Measurements from ENCODE around the gene GPBP1. TPM values are rescaled to one million over a fixed set of nuclear protein-coding genes. Genes with fewer than 3 reads are reported as not detected.
"Not testable (repeated sequence)": the region's sequence is repeated elsewhere in the genome, so short reads cannot be mapped to it uniquely, and the experiment has no call there.

Gene GPBP1
- total RNA-seq, 1 donor: 56.8 TPM

DNA sequence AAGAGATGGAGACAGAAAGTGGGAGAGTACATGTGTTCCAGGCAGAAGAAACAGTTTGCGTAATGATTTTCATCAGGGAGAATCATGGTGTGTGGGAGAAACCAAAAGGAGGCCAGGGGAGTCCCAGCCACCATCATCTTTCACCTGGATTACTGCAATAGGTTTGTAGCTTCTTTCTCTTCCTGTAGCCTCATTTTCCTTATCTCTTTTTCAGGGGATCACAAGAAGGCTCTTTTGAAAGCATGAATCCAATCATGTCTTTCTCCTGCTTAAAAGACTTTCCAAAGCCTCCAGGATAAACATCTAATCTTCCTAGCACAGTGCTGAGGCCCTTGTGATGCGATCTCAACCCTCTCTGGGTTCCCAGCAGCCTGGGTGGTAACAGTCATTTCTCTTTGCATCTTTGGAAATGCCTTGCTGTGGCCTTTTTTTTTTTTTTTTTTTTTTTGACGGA is 10.3 kb upstream of the GPBP1 start:
- Histone ChIP-seq H3K79me2 (ENCODE audit: insufficient read depth, low read length) (no peaks in the 10 kb centered on the region), H3K4me3 (ENCODE audit: insufficient read depth, low read length) (no peak overlapping the region), H3K27me3 (ENCODE audit: insufficient read depth, low read length) (no peaks in the 10 kb centered on the region), H2AFZ (ENCODE audit: low read length) (no peak overlapping the region), H4K20me1 (ENCODE audit: insufficient read depth, low read length) (no peaks in the 10 kb centered on the region), H3K9me3 (ENCODE audit: low read depth, low read length) (no peaks in the 10 kb centered on the region), H3K4me2 (ENCODE audit: insufficient read depth, low read length) (no peak overlapping the region), H3K27ac (ENCODE audit: low read depth, low read length) (no peak overlapping the region), H3K4me1 (ENCODE audit: insufficient read depth, low read length) (no peaks in the 10 kb centered on the region), H3K36me3 (ENCODE audit: insufficient read depth, low read length) (no peaks in the 10 kb centered on the region)
- TF ChIP-seq CTCF (IDR thresholded peaks at IDR 0.05; ENCODE audit: extremely low read depth, low read depth, low read length): no peak
- no peak for DNase-seq (ENCODE audit: insufficient read length, low spot score, missing footprints)

DNA sequence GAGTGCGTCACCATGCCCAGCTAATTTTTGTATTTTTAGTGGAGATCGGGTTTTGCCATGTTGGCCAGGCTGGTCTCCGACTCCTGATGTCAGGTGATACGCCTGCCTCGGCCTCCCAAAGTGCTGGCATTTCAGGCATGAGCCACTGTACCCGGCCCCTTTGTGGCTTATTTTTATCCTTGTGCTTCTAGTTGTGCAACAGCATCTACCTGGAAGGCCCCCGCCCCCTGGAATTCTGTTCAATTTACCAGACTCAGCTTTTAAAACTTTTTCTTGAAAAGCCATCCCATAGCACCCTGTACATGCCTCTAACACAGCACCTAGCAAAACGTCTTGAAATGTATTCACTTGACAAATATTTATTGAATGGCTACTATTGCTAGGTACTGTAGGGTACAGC is 9.7 kb upstream of the GPBP1 start:
- Histone ChIP-seq H4K20me1 (ENCODE audit: insufficient read depth, low read length) (no peaks in the 10 kb centered on the region), H3K9me3 (ENCODE audit: low read depth, low read length) (no peaks in the 10 kb centered on the region)
- DNase-seq (ENCODE audit: insufficient read length, low spot score, missing footprints): no peak

GRCh38 chr5:57165171-57165570 is 8.7 kb upstream of the GPBP1 start:
- H3K4me2 ChIP-seq (ENCODE audit: insufficient read depth, low read length); H3K79me2 ChIP-seq (ENCODE audit: insufficient read depth, low read length); H4K20me1 ChIP-seq (ENCODE audit: insufficient read depth, low read length); H3K4me1 ChIP-seq (ENCODE audit: insufficient read depth, low read length); H3K4me3 ChIP-seq (ENCODE audit: insufficient read depth, low read length); H3K27me3 ChIP-seq (ENCODE audit: insufficient read depth, low read length); DNase-seq (ENCODE audit: insufficient read length, low spot score, missing footprints); H2AFZ ChIP-seq (ENCODE audit: low read length); H3K27ac ChIP-seq (ENCODE audit: low read depth, low read length); H3K9me3 ChIP-seq (ENCODE audit: low read depth, low read length); H3K36me3 ChIP-seq (ENCODE audit: insufficient read depth, low read length): not testable (repeated sequence)

More for the DNA sequence above, 9.7 kb upstream of the GPBP1 start:
- Histone ChIP-seq H2AFZ (ENCODE audit: low read length) (no peak overlapping the region), H3K4me2 (ENCODE audit: insufficient read depth, low read length) (no peak overlapping the region), H3K27me3 (ENCODE audit: insufficient read depth, low read length) (no peaks in the 10 kb centered on the region), H3K36me3 (ENCODE audit: insufficient read depth, low read length) (no peaks in the 10 kb centered on the region), H3K4me1 (ENCODE audit: insufficient read depth, low read length) (no peaks in the 10 kb centered on the region), H3K27ac (ENCODE audit: low read depth, low read length) (no peak overlapping the region), H3K79me2 (ENCODE audit: insufficient read depth, low read length) (no peaks in the 10 kb centered on the region), H3K4me3 (ENCODE audit: insufficient read depth, low read length) (no peak overlapping the region)
- TF ChIP-seq CTCF (IDR thresholded peaks at IDR 0.05; ENCODE audit: extremely low read depth, low read depth, low read length): no peak

GRCh38 chr5:57166276-57166675 is 7.6 kb upstream of the GPBP1 start:
- Histone ChIP-seq H3K27me3 (ENCODE audit: insufficient read depth, low read length) (no peaks in the 10 kb centered on the region), H2AFZ (ENCODE audit: low read length) (no peak overlapping the region), H4K20me1 (ENCODE audit: insufficient read depth, low read length) (no peaks in the 10 kb centered on the region), H3K36me3 (ENCODE audit: insufficient read depth, low read length) (no peaks in the 10 kb centered on the region), H3K4me1 (ENCODE audit: insufficient read depth, low read length) (no peaks in the 10 kb centered on the region), H3K4me2 (ENCODE audit: insufficient read depth, low read length) (no peak overlapping the region), H3K79me2 (ENCODE audit: insufficient read depth, low read length) (no peaks in the 10 kb centered on the region), H3K9me3 (ENCODE audit: low read depth, low read length) (no peaks in the 10 kb centered on the region), H3K4me3 (ENCODE audit: insufficient read depth, low read length) (no peak overlapping the region), H3K27ac (ENCODE audit: low read depth, low read length) (no peak overlapping the region)
- no peak for DNase-seq (ENCODE audit: insufficient read length, low spot score, missing footprints)
- TF ChIP-seq CTCF (IDR thresholded peaks at IDR 0.05; ENCODE audit: extremely low read depth, low read depth, low read length): no peak
